Vagina (tissue), 2 donors: ENCODE data around the gene POU6F2. TPM values are rescaled to one million over a fixed set of nuclear protein-coding genes. Genes with fewer than 3 reads are reported as not detected.

ENCODE experiments used
- DNase-seq, 2 donors: peaks; one replicate each; pipeline ENCODE4 v3.0.0-alpha.2; 2017; ENCODE audit errors: extremely low spot score in 2 of 2
- H3K27ac ChIP-seq: fragments of 200-600 bp; sonication (generic); one replicate; pipeline ENCODE4 v1.5.1; 2019
- H3K27me3 ChIP-seq: fragments of 200-600 bp; sonication (generic); one replicate; pipeline ENCODE4 v1.5.1; 2019
- H3K36me3 ChIP-seq, 2 donors: fragments of 200-600 bp; sonication (generic); one replicate each; pipeline ENCODE4 v1.5.1; 2017 to 2019
- H3K4me1 ChIP-seq: fragments of 200-600 bp; sonication (generic); one replicate; pipeline ENCODE4 v1.5.1; 2019
- H3K4me3 ChIP-seq, 2 donors: fragments of 200-600 bp; sonication (generic); 1 replicate in 1 of 2; 2 replicates in 1 of 2; pipeline ENCODE4 v1.5.1; 2016 to 2019
- H3K9me3 ChIP-seq: fragments of 200-600 bp; sonication (generic); one replicate; pipeline ENCODE4 v1.5.1; 2019
- CTCF ChIP-seq, 3 experiments: fragments of 450-650 bp in 2 of 3; fragments of 200-600 bp in 1 of 3; sonication (generic) in 1 of 3; IDR thresholded peaks; one replicate each; pipeline ENCODE4 v1.5.1; 2017 to 2019; ENCODE audit warnings: antibody characterized with exemption in 3 of 3, mild to moderate bottlenecking in 2 of 3, moderate library complexity in 2 of 3
- POLR2A ChIP-seq, 2 donors: fragments of 450-650 bp; IDR thresholded peaks; one replicate each; pipeline ENCODE4 v1.6.1; 2017; ENCODE audit warnings: antibody characterized with exemption in 2 of 2, mild to moderate bottlenecking in 2 of 2, moderate library complexity in 2 of 2
- POLR2AphosphoS5 ChIP-seq, 2 donors: sonication (generic); formaldehyde crosslinking; IDR thresholded peaks; one replicate each; pipeline ENCODE4 v1.9.0; 2017; ENCODE audit warnings: antibody characterized with exemption in 2 of 2, mild to moderate bottlenecking in 2 of 2, low read depth in 1 of 2; ENCODE audit not compliant: insufficient read depth in 1 of 2
- intact Hi-C: fragments of 100-400 bp; cut with DNase I; formaldehyde crosslinking; loops from one replicate; pipeline ENCODE4 v1.15.1; 2023
- total RNA-seq: library from RNA; depleted of rRNA; stranded (reverse); fragments of >200 nt; gene quantifications from one replicate; pipeline ENCODE4 v1.2.3, GENCODE V29; 2016

The POU6F2 gene
- total RNA-seq, 1 donor from 2014 or later = not detected

DNA sequence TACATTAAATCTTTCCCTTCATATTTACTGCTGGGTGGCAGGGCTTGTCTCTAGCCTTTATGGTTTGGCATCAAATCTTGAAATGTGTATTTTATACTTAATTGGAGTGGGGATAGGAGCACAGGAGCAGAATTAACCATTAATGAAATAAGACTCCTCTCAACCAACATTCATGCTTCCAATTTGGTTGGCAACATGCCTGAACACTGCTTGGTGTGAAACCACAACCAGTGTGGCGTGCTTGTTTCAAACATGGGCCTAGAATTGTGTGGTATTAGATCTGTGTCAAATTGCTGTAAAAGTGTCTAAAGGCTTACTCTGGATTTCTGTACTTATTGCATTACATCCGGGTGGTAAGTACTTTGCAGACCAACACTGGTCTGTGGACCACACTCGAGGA is 43.7 kb upstream of the POU6F2 start:
- Histone ChIP-seq H3K27ac (no peak overlapping the region), H3K27me3 (no peaks in the 10 kb centered on the region), H3K9me3 (no peaks in the 10 kb centered on the region), H3K4me1 (no peaks in the 10 kb centered on the region), H3K36me3 (no peaks in the 10 kb centered on the region), H3K4me3 (no peak overlapping the region)
- TF ChIP-seq CTCF (IDR thresholded peaks at IDR 0.05) (no peak), POLR2AphosphoS5 (IDR thresholded peaks at IDR 0.05; ENCODE audit: insufficient read depth in 1 of 2, low read depth in 1 of 2) (no peak), POLR2A (IDR thresholded peaks at IDR 0.05) (no peak)
- no peak for DNase-seq
- intact Hi-C loops = no loop called here

GRCh38 chr7:38934536-38934935 is 43.2 kb upstream of the POU6F2 start:
- no peaks in the 10 kb centered on the region for H3K36me3 ChIP-seq
- no peaks in the 10 kb centered on the region for H3K4me1 ChIP-seq
- no peaks in the 10 kb centered on the region for H3K27me3 ChIP-seq
- H3K9me3 ChIP-seq = no peaks in the 10 kb centered on the region
- H3K4me3 ChIP-seq = no peak overlapping the region
- intact Hi-C loops = no loop called here
- no peak for DNase-seq
- no peak for TF ChIP-seq POLR2A (IDR thresholded peaks at IDR 0.05)
- no peak for TF ChIP-seq POLR2AphosphoS5 (IDR thresholded peaks at IDR 0.05; ENCODE audit: insufficient read depth in 1 of 2, low read depth in 1 of 2)
- no peak for TF ChIP-seq CTCF (IDR thresholded peaks at IDR 0.05)
- no peak overlapping the region for H3K27ac ChIP-seq

DNA sequence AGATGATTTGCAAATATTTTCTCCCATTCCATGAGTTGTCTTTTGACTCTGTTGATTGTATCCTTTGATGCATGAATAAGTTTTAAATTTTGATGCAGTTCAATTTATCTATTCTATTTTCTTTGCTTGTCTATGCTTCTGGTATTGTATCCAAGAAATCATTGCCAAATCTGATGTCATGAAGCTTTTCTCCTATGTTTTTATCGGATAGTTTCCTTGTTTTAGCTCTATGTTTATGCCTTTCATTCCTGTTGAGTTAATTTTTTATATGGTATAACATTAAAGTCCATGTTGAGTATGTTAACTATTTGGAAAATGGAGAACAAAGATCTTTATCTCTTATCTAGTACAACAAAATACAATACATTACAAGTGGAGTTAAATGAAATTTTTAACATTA is 41.1 kb upstream of the POU6F2 start:
- H3K36me3 ChIP-seq = no peaks in the 10 kb centered on the region
- no peak for TF ChIP-seq CTCF (IDR thresholded peaks at IDR 0.05)
- TF ChIP-seq POLR2AphosphoS5 (IDR thresholded peaks at IDR 0.05; ENCODE audit: insufficient read depth in 1 of 2, low read depth in 1 of 2) = no peak
- TF ChIP-seq POLR2A (IDR thresholded peaks at IDR 0.05) = no peak
- no peaks in the 10 kb centered on the region for H3K27me3 ChIP-seq
- no peak overlapping the region for H3K27ac ChIP-seq
- no peak overlapping the region for H3K4me3 ChIP-seq
- no peaks in the 10 kb centered on the region for H3K9me3 ChIP-seq
- H3K4me1 ChIP-seq = no peaks in the 10 kb centered on the region
- no peak for DNase-seq
- intact Hi-C loops = no loop called here

DNA sequence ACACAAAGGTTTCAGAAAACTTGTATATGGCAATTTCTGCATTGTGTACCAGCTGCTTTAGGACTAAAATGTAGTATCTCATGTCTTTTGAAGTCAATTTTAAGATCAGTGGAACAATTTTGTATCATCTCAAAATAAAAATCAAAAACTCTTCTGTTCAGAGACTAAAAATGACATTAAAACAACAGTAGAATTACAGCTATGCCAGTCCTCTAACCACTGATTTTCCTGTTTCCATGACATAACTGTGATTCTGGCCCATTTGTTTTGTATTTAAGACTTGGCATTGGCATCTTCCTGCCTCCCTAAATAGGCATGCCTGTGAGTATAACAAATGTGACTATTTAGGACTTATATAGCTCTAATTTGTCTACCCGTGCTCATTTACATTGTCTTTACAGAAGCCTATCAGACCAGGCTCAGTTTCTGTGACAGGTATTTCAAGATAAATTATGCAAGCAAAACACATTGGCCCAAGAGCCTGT is 39.7 kb upstream of the POU6F2 start:
- H3K27me3 ChIP-seq = no peaks in the 10 kb centered on the region
- no peaks in the 10 kb centered on the region for H3K36me3 ChIP-seq
- H3K4me3 ChIP-seq = no peak overlapping the region
- no peak for DNase-seq
- intact Hi-C loops = no loop called here
- no peak for TF ChIP-seq POLR2AphosphoS5 (IDR thresholded peaks at IDR 0.05; ENCODE audit: insufficient read depth in 1 of 2, low read depth in 1 of 2)
- TF ChIP-seq CTCF (IDR thresholded peaks at IDR 0.05) = no peak
- no peak for TF ChIP-seq POLR2A (IDR thresholded peaks at IDR 0.05)
- H3K9me3 ChIP-seq = no peaks in the 10 kb centered on the region
- no peaks in the 10 kb centered on the region for H3K4me1 ChIP-seq
- no peak overlapping the region for H3K27ac ChIP-seq

DNA sequence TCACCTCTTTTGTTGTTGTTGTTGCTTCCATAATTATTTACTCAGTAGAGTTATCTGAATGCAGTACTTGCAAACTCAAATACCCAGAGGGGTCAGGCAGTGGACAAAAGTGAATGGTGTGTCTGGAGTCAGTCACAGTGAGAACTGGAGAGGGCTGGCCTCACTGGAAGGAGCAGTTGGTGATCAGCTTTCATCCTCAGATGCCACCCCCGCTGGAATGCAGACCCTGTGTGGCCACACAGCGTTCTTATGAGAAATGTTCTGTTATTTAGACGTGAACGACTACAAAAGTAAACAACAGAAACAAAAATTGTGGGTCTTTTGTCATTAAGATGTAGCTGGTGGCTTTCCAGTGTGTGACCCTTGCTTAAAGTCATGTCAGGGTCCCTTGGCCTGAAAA is 39.1 kb upstream of the POU6F2 start:
- Histone ChIP-seq H3K27ac (no peak overlapping the region), H3K27me3 (no peaks in the 10 kb centered on the region), H3K36me3 (no peaks in the 10 kb centered on the region), H3K4me3 (no peak overlapping the region), H3K4me1 (no peaks in the 10 kb centered on the region), H3K9me3 (no peaks in the 10 kb centered on the region)
- no peak for DNase-seq
- TF ChIP-seq CTCF (IDR thresholded peaks at IDR 0.05) = no peak
- TF ChIP-seq POLR2AphosphoS5 (IDR thresholded peaks at IDR 0.05; ENCODE audit: insufficient read depth in 1 of 2, low read depth in 1 of 2) = no peak
- TF ChIP-seq POLR2A (IDR thresholded peaks at IDR 0.05) = no peak
- intact Hi-C loops = no loop called here
